Left kidney (tissue), 2 donors: ENCODE data around the gene NOX5. TPM values are rescaled to one million over a fixed set of nuclear protein-coding genes. Genes with fewer than 3 reads are reported as not detected.

ENCODE experiments used
- DNase-seq: peaks from one replicate; pipeline ENCODE4 v3.0.0-alpha.2; 2013
- polyA plus RNA-seq: library from polyadenylated mRNA; unstranded; fragments of 120-200 nt; gene quantifications from one replicate; pipeline ENCODE4 v1.2.1, GENCODE V29; 2013; ENCODE audit not compliant: insufficient read length

The NOX5 gene
- polyA plus RNA-seq, 1 donor, result 1.5 TPM

DNA sequence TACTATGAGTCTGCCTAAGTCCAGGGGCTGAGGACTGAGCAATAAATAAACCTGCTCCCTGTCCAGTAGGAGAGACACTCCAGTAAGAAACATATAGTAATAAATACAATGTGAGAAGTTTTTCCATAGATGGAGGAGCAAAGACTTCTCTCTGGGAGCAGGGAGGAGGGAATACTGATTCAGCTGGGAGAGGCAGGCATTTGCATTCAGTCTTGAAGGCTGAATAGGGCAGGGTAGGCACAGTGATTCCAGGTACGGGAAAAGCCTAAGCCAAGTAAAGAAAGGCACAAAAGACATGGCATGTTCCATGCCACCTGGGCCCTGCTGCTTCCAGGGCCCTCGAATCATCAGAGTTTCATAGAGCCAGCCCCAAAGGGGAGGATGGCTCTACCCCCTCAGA is 86.3 kb downstream of the NOX5 start:
- no peak for DNase-seq

DNA sequence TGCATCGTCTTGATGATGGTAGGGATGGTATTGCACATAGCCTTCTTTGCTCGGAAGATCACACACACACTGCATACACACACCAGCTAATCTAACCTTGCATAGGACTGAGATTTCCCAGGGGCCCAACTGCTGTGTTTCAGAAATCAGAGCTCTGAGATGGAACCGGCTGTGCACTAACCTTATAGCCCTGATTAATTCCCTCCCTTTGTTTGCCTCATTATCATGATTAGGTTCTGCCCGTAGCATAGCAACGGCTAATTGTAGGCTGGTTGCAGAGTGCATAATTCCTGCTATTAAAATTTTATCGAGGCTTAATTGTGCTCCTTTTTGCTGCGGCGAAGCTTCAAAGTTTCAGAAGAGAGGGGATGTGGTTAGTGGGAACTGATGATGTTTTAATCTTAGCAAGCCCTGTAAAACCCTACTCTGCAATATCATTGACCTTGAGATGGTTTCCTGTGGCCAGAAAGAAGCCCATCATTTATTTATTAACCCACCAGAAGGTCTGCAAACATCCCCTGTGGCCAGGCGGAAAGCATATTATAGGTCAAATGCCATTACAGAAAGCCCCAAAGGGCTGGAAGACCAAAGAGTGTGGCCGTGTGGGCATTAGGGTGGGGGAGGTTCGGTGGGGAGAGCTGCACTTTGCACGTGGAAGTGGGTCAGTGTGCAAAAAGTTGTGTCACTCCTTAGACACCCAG is 89.7 kb downstream of the NOX5 start:
- no peak for DNase-seq

DNA sequence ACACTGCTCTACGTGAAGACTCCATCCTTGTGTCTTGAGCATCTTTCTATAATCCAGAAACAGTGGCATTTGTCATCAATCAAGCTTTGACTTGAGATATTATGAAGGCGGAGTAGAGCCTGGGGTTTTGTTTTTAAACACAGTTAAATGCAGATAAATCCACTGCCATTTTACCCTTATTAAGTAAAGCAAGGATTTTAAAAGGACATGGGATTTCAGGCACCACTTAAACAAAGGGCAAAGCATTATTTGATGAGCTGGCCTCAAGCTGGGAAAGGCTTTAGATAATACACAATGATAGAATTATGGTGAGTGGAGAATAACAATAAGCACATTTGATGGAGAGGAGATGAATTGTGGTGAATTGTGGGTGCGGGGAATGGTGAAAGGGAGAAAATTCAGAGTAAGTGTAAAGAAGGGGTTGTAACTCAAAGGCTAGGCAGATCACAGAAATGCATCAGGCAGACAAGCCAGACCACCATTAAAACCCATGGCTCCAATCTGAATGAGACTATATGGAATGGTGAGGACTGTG is 91.0 kb downstream of the NOX5 start:
- DNase-seq, result no peak

DNA sequence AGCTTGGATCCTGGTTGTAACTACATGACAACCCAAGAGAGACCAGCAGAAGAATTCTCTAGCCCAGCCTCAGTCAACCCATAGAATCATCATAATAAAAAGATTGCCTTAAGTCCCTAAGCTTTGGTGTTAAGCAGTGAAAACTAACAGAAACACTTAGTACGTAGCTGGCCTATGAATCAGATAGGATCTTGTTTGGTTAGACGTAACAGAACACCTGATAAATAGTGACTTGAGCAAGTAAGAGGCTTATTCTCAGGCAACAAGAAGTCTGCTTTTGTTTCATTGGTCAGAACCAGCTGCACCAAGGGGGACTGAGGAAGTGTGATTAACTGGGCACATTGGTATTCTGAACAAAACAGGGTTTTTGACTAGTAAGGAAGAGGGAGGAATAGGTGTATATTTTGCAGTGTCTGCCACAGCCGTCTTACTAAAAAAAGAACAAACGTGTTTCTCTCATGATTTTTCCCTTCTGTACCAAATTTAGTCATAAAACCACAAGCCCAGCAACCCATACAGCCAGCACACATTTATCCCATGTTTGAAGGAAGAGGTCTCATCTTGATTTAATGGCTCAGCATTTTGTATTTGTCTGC is 92.6 kb downstream of the NOX5 start:
- DNase-seq, result no peak

Other genes starting within 250 kb of the NOX5 start
- gene ANP32A, start 193.8 kb upstream of the NOX5 start, polyA plus RNA-seq, result 302 TPM
- gene SPESP1, start 84.2 kb upstream of the NOX5 start, polyA plus RNA-seq, result 6.9 TPM
- gene GLCE, start 145.9 kb downstream of the NOX5 start, polyA plus RNA-seq, result 51.8 TPM